Measurements from ENCODE around the gene LRRC32. TPM values are rescaled to one million over a fixed set of nuclear protein-coding genes. Genes with fewer than 3 reads are reported as not detected.

Gene LRRC32
- total RNA-seq, 1 donor from 2014 or later = 43.2 TPM

- H3K27me3 Mint-ChIP-seq (ENCODE audit: low read depth) = peaks cover 9% of the 10 kb centered on the region
- DNase-seq (ENCODE audit: low spot score in 2 of 2, unreplicated experiment in 2 of 2) = no peak
Observed at GRCh38 chr11:76677458-76677765, 6.9 kb upstream of the LRRC32 start.

DNA sequence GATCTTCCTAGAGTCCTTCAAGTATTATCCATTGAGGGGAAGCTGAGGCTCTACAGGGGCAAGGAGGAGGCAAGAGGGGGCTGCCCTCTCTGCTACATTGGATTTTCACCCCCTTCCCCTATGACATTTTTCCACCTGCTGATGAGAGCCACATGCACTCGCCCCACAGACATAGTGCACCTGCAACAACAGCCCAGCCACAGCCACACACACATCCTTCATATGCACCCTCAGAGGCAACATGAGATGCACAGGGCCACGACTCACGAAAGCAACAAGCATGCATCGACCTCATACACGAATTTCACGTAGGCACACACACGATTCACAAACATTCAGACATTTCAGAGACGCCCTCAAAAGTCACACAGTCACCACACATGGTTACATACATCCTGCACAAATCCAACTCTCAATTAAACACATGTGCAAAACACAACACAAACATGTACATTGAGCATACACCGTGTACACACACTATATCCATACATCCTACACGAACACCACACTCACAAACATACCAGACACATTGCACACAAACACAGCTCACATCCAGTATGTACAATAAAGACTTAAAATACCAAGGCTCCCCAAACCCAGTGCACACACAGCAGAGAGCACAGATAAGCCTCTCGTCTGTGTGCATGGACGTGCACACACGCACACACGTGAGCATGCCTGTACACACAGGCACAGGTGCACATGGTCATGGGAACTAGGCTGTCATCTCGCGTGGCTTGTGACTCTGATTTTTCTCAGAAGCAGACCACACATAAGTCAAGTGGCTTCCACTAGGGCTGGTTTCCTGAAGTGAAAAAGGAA is 6.3 kb upstream of the LRRC32 start:
- H3K27ac Mint-ChIP-seq = no peak overlapping the region
- no peak for TF ChIP-seq CTCF (IDR thresholded peaks at IDR 0.05; ENCODE audit: unreplicated experiment)
- no peaks in the 10 kb centered on the region for H3K9me3 Mint-ChIP-seq
- no peaks in the 10 kb centered on the region for H3K4me1 Mint-ChIP-seq
- H3K27me3 Mint-ChIP-seq (ENCODE audit: low read depth) = peaks cover 7% of the 10 kb centered on the region
- H3K4me3 Mint-ChIP-seq = no peak overlapping the region
- DNase-seq (ENCODE audit: low spot score in 2 of 2, unreplicated experiment in 2 of 2) = no peak
- no peaks in the 10 kb centered on the region for H3K36me3 Mint-ChIP-seq

More at GRCh38 chr11:76677458-76677765, 6.9 kb upstream of the LRRC32 start:
- H3K27ac Mint-ChIP-seq = no peak overlapping the region
- TF ChIP-seq CTCF (IDR thresholded peaks at IDR 0.05; ENCODE audit: unreplicated experiment) = no peak
- no peaks in the 10 kb centered on the region for H3K4me1 Mint-ChIP-seq
- no peak overlapping the region for H3K4me3 Mint-ChIP-seq
- no peaks in the 10 kb centered on the region for H3K9me3 Mint-ChIP-seq
- H3K36me3 Mint-ChIP-seq = no peaks in the 10 kb centered on the region

GRCh38 chr11:76674517-76675400 is 4.2 kb upstream of the LRRC32 start:
- Mint-ChIP-seq H3K4me3 (no peak overlapping the region), H3K36me3 (no peaks in the 10 kb centered on the region)
- no peak for DNase-seq (ENCODE audit: low spot score in 2 of 2, unreplicated experiment in 2 of 2)

DNA sequence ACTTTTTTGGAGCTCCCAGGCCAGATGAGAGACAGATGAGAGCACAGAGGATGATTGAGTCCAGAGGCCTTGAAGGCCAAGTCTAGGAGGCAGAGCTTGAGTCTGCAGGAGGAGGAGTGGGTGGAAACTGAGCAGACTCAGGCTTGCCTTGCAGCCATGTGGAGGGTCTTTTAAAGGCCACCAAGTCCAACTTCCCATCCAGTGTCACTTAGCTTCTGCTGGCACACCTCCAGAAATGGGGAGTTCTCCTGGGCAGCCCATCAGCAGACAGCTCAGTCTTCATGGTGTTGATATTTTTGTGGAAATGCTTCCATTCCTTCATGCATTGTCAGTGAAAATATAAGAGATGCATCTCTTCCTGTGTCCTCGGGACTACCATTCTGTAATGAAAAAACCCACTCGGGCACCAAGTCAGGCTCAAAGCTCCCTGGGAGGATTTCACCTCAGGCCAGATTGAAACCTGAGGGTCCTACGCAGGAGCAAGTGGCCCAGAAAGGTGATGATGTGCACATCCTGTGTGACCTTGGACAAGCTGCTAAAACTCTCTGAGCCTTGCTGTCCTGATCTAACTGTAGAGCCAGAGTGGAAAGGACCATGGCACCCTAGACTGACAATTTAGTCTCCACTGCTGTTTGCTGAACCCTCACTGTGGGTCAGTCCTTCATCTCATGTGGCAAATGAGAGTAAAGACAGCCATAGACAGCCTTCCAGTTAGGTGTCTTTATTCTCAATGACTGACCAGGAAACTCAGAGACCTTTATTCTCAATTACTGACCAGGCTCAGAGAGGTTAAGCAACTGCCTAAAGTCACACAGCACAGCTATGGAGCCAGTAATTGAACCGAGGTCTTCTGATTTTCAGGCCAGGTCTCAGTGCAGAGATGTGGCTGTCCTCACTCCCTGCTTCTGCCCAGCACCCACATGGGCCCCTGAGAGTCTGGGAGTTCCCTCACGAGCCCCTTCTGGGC is 2.9 kb upstream of the LRRC32 start:
- TF ChIP-seq CTCF (IDR thresholded peaks at IDR 0.05; ENCODE audit: unreplicated experiment) = no peak
- Mint-ChIP-seq H3K27me3 (ENCODE audit: low read depth) (peaks cover 11% of the 10 kb centered on the region), H3K4me1 (peaks cover 7% of the 10 kb centered on the region), H3K4me3 (no peak overlapping the region), H3K27ac (no peak overlapping the region), H3K36me3 (no peaks in the 10 kb centered on the region), H3K9me3 (no peaks in the 10 kb centered on the region)
- DNase-seq (ENCODE audit: low spot score in 2 of 2, unreplicated experiment in 2 of 2) = no peak

More at GRCh38 chr11:76674517-76675400, 4.2 kb upstream of the LRRC32 start:
- peaks cover 5% of the 10 kb centered on the region for H3K4me1 Mint-ChIP-seq
- peaks cover 10% of the 10 kb centered on the region for H3K27me3 Mint-ChIP-seq (ENCODE audit: low read depth)
- no peak for TF ChIP-seq CTCF (IDR thresholded peaks at IDR 0.05; ENCODE audit: unreplicated experiment)
- no peak overlapping the region for H3K27ac Mint-ChIP-seq
- H3K9me3 Mint-ChIP-seq = no peaks in the 10 kb centered on the region

Data from mesothelial cell of epicardium (in vitro differentiated cells).